Erythroblast (primary cell): ENCODE results near the gene CNNM4.
"Not testable (repeated sequence)": the region's sequence is repeated elsewhere in the genome, so short reads cannot be mapped to it uniquely, and the experiment has no call there.

Source experiments
- DNase-seq, 2 experiments: peaks; one replicate each; lab custom pipeline; 2025; lab: John Stamatoyannopoulos, UW
- GATA1 ChIP-seq: IDR thresholded peaks from 2 replicates; pipeline ENCODE4 v1.6.1; 2011; ENCODE audit warnings: low read depth, mild to moderate bottlenecking, control low read depth, low read length, moderate library complexity
- POLR2A ChIP-seq: IDR thresholded peaks from 2 replicates; pipeline ENCODE4 v1.6.1; 2011; ENCODE audit warnings: mild to moderate bottlenecking, low read length

The CNNM4 gene

DNA sequence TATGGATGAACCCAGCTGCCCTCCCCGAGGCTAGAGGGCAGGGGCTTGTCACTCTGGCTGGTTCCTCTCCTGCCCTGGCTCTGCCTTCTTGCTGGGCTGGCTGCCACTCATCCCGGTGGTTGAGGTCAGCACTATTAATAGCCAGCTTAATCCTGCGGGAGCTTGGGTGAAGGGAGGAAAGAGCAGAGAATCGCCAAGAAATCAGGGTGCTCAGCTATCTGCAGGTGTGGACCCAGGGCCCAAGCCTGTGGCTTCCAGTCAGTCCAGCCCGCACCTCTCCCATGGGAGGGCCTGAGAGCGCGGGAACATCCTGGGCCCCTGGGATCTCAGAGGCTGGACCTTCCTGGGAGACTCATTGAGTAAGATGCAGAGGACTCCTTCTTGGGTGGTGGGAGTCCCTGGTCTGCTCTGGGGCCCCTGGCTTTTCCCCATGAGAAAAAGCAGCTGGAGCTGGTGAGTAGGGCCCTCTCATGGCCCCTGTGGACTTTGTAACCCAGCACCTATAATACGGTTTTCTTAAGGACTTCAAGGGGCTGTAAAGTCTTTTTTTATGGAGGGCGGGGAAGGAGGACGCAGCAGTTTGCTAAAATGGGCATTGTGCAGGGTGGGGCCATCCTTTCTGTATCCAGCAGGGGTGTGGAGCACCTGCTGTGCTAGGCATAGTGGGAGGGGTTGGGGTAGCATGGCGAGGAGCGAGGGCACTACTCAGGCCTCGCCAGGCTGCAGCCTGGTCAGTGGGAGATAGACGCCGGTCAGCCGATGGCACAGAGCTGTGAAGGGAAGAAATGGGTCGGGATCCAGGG, 27.9 kb downstream of the CNNM4 start:
- no peak for DNase-seq

DNA sequence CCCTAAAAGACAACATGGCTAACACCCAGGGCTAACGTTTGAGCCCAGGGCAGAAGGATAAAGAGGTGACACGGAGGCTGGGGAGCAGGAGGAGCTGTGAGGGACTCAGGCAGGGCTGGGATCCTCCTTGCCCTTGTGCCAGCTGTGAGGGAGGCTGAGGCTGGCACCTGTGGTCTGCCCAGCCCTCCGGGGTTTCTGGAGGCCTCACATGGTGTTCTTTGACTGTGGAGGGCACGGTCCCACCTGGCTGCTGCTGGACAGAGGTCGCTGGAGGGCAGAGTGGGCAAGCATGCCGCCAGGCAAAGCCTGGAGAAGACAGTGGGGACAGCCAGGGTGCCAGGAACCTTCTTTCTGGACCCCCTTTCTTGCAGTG, 28.5 kb downstream of the CNNM4 start:
- TF ChIP-seq GATA1, result no peak
- no peak for TF ChIP-seq POLR2A
- DNase-seq, result no peak

More for the DNA sequence above, 27.9 kb downstream of the CNNM4 start:
- TF ChIP-seq POLR2A (no peak), GATA1 (no peak)

DNA sequence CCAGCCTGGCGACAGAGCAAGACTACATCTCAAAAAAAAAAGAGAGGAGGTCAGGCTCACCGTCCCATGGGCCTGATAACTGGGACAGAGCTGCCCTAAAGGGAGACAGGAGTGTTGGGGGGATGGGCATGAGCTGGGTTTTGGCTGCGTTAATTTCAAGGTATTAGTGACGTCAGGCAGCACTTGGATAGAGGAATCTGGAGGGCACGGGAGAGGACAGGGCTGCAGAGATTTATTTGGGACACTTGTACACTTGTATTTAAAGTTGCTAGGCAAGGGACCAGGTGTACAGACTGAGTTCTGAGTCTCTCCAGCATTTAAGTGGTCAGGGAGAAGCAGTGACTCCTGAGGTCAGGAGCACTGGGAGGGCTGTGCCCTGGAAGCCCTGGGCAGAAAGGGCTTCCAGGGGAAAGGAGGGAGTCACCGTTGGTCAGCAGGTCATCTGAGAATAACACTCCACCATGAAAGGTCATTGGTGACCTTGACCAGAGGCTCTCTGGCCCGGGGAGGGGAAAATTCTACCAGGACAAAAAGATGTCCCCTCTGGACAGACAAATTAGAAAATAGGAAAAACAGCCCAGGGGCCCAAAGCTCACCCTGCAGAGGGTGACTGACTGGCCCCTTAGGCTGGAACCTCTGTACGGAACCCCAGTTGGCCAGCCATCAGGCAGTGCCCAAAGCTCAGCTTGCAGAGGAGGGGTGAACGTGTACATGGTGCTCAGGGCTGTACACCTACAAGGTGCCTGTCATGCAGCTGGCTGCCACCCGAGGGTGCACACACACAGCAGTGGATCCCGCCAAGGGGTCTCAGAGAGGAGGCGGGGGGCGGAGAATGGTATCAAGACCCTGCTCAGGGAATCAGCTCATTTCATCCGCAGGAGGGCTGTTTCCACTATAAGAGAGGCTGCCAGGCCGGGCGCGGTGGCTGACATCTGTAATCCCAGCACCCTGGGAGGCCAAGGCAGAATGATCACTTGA, 32.4 kb downstream of the CNNM4 start:
- no peak for DNase-seq
- no peak for TF ChIP-seq GATA1

DNA sequence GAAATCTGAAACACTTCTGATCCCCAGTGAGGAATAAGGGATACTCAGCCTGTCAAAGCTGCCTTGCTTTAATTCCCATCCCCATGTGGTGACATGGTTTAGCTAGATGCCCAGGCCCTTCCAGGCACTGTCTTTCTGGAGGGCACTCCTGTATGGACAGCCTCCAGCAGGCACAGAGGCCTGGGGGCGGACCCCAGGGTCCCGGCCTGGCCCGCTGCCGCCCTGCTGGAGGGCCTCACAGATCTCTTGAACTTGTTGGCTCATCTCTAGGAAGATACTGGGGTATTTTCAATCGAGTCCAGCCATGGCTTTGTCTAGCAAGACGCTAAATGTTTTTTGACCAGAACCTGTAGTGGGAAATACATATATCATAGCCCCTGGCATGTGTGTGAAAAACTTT, 34.4 kb downstream of the CNNM4 start:
- DNase-seq, result no peak
- TF ChIP-seq POLR2A, result no peak
- no peak for TF ChIP-seq GATA1

DNA sequence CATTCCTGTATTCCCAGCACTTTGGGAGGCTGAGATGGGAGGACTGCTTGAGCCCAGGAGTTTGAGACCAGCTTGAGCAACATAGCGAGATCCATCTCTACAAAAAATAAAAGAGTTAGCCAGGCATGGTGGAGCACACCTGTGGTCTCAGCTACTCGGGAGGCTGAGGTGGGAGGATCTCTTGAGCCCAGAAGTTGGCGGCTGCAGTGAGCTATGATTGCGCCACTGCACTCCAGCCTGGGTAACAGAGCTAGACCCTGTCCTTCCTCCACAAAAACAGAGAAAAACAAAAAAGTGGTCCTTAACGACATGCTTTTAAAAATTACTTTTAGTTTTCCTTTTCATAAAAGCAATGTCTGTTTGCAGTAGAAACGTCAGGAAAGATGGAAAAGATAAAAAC, 35.8 kb downstream of the CNNM4 start:
- not testable (repeated sequence) for DNase-seq

DNA sequence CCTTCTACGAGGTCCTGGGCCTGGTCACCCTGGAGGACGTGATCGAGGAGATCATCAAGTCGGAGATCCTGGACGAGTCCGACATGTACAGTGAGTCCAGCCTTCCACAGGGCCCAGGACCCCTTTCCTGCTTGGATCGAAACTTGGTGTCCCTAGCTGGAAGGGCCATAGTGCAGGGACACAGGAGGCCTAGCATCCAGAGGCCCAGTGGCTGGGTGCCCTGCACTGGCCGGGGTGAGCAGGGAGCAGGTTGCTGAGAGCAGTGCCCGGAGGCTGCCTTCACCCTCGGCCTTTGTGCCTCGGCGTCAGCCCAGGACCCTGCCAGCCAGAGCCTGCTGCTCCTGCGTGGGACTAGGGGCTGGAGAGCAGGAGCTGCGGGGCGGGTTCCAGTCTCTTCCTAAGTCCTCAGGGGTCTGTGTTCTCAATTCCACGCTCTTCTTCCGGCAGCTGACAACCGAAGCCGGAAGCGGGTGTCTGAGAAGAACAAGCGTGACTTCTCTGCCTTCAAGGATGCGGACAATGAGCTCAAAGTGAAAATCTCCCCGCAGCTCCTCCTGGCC, 36.4 kb downstream of the CNNM4 start:
- no peak for TF ChIP-seq POLR2A
- TF ChIP-seq GATA1, result no peak
- DNase-seq, result no peak

DNA sequence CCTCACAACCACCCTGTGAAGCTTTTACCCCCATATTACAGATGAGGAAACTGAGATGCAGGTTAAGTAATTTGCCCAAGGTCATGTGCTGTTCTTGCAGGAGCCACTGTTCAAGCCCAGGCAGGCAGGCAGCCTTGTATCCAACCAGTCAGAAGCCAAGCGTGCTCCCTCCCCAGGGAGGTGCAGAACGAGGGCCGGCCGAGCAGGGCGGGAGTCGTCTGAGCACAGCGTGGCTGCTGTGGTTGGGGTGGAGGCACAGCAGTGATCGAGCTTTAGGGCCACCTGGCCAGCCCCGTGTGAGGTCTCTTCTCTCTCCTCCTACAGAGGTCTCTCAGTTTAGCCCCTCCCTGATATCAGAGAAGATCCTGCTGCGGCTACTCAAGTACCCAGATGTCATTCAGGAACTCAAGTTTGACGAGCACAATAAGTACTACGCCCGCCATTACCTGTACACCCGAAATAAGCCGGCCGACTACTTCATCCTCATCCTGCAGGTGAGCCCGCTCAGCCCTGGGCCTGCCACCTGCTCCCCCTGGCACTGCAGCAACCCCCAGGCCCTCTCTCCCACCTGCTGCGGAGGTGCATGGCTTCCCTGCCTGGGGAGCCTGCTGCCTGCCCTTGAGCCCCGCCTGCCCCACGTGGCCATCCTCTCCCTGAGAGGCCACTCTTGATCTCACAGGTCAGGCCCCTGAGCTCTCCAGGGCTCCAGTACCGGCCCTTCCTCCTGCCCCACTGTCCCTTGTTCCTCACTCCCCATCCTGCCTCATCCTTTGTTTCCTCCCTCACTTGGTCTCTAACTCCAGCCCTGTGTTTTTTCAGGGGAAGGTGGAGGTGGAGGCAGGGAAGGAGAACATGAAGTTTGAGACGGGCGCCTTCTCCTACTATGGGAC, 38.3 kb downstream of the CNNM4 start:
- DNase-seq, result no peak
- no peak for TF ChIP-seq POLR2A
- TF ChIP-seq GATA1, result no peak

DNA sequence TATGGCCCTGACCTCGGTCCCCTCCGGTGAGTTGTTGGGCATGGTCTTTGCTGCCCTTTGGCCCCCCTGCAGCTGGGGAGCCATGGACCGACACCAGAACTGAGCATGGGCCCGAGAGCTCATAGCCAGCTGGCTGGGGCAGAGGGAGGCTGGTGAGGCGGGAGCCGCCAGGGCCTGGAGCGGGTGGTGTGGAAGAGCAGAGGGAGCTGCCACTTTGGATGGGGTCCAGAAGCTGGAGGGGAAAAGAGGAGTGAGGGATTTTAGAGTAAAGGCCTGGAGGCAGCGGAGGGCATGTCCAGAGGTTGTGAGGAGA, 38.9 kb downstream of the CNNM4 start:
- no peak for TF ChIP-seq POLR2A
- TF ChIP-seq GATA1, result no peak
- no peak for DNase-seq

DNA sequence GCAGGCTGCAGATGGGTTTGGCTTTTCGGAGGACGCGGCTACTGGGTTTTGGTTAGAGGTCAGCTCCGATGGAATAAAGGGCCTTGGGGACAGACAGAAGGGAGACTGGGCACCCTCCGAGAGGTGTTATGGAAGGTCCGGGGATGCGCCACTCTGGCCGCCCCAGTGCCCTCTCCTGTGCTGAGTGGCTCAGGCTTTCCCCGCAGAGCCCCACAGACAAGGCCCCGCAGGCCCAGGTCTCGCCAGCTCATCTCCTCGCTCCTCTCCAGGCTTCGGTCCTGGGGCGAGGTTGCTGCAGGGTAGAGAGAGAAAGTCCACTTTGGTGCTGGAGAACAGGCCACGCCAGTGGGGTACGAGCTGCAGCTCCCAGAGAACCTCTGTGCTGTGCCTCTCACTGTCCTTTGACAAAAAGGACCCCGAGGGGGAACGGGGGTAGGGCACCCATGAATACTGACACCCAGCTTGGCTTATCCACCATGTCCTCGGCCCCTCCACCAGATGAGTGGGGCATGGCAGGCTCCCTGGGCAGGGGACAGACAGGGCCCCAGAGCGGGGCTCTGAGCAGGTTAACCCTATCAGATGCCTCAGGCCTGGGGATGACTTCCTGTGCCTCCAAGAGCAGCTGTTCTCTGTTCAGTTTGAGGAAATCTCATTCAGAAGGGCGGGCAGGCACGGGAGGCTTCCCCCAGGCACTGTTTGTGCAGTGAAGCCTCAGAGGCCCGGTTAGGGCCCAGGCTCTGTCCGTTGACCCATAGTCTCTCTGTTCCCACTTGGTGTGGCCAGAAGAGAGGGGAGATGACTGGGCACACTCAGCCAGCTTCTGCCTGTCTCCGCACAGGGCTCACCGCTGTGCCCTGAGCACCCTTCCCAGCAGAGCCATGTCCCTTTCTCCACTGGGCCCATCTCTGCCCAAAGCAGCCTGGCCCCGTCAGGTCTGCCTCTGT, 39.6 kb downstream of the CNNM4 start:
- no peak for DNase-seq
- no peak for TF ChIP-seq POLR2A
- TF ChIP-seq GATA1, result no peak

DNA sequence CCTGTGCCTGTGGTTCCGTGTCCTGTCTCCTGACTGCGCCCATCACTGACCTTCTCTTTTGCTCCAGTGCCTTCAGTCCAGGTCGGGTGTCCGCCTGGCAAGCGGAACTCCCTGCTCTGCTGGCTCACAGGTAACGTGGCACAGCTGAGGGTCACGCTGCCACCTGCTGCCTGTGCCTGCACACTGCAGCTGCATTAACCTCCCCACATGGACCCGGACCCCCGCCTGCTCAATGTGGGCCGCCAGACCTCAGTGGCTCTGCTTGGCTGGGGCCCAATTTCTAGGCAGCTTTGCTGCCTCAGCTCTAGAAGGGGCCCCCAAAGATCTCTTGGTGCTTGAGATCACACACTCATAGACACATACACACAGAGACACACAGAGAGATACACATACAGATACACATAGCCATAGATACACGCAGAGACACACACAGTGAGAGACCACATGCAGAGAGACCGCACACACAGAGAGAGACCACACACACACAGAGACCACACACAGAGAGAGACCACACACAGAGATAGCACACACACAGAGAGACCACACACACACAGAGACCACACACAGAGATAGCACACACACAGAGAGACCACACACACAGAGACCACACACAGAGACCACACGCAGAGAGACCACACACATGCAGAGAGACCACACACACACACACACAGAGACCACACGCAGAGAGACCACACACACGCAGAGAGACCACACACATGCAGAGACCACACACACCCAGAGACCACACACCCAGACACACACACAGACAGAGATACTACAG, 40.5 kb downstream of the CNNM4 start:
- peak; percentile 49 to 65 for DNase-seq
- TF ChIP-seq GATA1, result no peak
- TF ChIP-seq POLR2A, result no peak

DNA sequence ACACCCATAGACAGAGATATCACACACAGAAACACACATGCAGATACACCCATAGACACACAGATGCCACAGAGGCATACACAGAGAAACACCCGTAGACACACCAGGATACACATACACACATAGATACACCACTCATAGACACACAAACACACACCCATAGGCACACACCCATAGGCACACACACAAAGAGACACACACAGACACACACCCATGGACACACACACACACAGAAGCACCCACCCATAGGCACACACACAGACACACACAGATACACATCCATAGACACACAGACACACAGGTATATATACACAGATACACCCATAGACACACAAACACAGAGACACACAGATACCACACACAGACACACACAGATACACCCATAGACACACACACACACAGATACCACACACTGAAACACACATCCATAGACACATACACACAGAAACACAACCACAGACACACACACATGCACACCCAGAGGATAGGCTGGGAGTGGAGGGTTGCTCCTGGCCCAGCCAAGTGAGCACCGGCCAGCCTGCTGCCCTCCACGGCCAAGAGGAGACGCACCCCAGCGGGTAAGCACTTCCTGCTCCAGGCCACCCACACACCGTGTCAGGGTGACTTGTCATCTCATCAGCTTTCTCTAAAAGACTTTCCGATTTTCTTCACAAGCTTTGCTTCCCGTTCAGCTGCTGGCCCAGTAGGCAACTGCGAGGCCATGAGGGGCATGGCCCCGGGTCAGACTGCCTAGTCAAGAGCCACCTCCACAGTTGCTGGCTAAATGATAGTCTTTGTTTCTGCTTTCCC, 41.3 kb downstream of the CNNM4 start:
- DNase-seq, result no peak

DNA sequence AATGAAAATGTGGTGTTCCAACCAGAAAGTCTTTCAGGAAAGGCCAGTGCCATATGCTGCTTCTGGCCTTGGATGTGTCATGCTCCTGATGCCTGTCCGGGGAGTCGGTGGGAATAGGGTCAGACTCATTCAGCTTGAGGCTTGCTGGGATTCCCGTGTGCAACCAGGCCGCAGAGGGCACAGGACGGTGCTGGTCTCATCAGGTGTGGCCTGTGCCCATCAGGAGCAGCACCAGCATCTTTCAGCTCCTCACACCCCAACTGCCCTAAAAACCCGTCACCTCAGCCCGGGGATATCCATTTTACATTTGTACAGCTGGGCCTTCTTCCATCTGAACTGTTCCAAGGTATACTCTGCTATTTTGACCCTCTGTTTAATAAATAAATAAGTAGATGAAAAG, 42.0 kb downstream of the CNNM4 start:
- TF ChIP-seq POLR2A (no peak), GATA1 (no peak)
- no peak for DNase-seq

More for the DNA sequence above, 41.3 kb downstream of the CNNM4 start:
- TF ChIP-seq POLR2A, result no peak
